ENCODE results near the gene ZIC2.
"Not testable (repeated sequence)": the region's sequence is repeated elsewhere in the genome, so short reads cannot be mapped to it uniquely, and the experiment has no call there.

ZIC2 gene

DNA sequence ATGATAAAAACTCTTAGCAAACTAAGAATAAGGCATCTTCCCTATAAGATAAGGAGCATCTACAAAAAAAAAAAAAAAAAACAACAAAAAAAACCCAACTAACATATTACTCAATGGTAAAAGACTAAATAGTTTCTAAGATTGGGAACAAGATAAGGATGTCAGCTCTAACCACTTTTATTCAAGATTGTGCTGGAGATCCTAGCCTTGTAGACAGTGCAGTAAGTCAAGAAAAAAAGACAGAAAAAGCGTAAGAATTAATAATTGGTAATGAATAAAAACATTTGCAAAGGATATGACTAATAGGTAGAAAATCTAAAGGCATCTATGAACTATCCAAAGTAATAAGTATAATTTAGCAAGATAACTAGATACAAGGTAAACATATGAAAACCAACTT lies 33.0 kb downstream of the ZIC2 start:
- no peak for DNase-seq (ENCODE audit: low spot score)

GRCh38 chr13:100019780-100020356 lies 38.3 kb downstream of the ZIC2 start:
- no peak for DNase-seq (ENCODE audit: low spot score)

- DNase-seq (ENCODE audit: low spot score), result no peak
These were observed 41.2 kb downstream of the ZIC2 start for GRCh38 chr13:100022798-100023197.

- no peak for DNase-seq (ENCODE audit: low spot score)
These were observed 42.4 kb downstream of the ZIC2 start for GRCh38 chr13:100024023-100024422.

- DNase-seq (ENCODE audit: low spot score), result no peak
These were observed 48.3 kb downstream of the ZIC2 start for GRCh38 chr13:100029933-100030332.

DNA sequence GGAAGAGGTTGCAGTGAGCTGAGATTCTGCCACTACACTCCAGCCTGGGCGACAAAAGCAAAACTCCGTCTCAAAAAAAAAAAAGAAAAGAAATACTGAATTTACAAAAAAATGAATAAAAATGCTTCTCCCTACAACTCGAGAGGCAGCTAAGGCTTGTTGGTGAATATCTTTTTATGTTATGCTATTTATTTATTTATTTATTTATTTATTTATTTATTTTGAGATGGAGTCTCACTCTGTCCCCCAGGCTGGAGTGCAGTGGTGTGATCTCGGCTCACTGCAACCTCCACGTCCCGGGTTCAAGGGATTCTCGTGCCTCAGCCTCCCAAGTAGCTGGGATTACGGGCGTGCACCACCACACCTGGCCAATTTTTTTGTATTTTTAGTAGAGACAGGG lies 51.1 kb downstream of the ZIC2 start:
- DNase-seq (ENCODE audit: low spot score), result not testable (repeated sequence)

- no peak for DNase-seq (ENCODE audit: low spot score)
These were observed 54.4 kb downstream of the ZIC2 start for GRCh38 chr13:100035936-100036335.
